Stimulated activated CD8-positive, alpha-beta memory T cell treated with anti-CD3 and anti-CD28 coated beads, Interleukin-7, amount 100 ng/mL, for 4 hours (primary cell): ENCODE data around the gene ST6GALNAC3.
"Not testable (repeated sequence)": the region's sequence is repeated elsewhere in the genome, so short reads cannot be mapped to it uniquely, and the experiment has no call there.

ENCODE experiments used
- DNase-seq, 2 donors: peaks; one replicate each; pipeline ENCODE4 v3.0.0-alpha.2; 2020; ENCODE audit warnings: low read depth in 2 of 2

ST6GALNAC3 gene

DNA sequence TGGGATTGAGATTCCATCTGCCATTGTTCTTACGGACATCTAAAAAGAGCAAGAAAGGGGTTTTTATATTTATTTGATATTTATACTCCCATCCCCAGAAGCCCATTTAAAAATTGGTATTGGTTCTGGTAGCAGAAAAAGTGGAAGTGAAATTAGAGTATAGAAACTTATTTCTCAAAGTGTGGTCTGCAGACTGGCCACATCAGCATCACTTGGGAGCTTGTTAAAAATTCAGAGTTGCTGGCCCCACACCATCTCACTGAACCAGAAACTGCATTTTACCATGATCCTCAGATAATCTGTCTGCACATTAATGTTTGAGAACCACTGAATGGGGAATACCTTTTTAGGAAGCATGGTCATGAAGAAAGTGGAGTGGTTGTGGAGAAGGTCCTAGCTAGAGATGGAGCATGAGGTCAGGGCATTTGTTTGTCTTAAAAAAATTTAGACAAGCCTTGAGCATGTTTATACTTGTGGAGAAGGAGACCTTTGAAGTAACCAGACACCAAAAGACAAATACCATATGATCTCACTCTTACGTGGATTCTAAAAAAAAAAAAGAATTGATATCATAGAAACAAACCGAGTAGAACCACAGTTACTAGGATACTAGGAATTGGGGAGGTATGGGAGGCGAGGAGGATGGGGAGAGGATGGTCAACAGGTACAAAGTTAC is 116.3 kb downstream of the ST6GALNAC3 start:
- DNase-seq = no peak

DNA sequence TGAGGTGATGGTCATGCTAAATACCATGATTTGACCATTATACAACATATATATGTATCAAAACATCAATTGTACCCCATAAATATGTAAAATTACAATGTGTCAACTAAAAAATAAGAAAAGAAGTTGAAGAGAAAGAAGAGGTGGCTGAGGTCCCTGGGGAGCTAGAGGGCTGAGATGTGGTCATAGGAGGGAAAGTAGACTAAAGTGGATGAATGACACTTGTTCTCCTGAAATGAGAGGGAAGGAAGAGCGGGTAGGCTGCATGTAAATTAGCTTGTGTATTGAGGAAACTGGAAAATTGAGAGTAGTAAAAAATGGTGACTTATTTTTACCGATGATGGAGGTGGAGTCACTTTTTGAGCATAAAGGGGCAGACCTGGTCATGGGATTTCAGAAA is 117.0 kb downstream of the ST6GALNAC3 start:
- DNase-seq = no peak

DNA sequence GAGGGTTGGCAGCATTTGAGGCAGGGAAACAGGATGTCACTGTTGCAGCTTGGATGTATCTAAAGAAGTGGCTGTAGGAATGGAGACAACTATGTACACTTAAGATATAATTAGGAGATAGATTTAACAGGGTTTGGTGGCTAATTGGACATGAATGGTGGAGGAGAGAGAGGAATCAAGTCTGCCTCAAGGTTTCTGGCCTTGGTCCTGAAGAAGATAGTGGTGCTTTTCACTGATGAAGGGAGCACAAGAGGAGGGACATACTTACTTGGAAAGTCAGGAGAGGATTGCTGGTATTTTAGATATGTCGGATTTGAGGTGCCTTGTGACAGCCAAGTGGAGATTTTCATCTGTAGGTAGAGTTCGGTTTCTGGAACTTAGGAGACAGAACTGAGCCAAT is 123.9 kb downstream of the ST6GALNAC3 start:
- no peak for DNase-seq

DNA sequence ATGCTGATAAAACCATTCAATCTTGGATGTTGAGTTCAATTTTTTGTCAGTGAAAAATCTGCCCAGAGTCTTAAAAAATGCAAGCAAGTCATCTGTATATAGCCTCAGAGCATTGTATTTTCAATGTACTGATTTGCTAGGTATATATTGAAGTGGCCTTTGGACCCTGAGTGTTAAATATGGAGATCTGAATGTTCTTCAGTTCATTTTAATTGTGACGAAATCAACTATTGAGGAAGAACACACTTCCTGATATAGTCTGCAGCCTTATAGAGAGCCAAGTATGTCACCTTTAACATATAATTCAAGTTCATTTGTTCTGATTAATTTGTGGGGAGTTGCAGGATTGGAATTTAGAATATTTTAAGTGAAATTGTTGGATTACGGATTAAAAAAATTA is 128.1 kb downstream of the ST6GALNAC3 start:
- DNase-seq = no peak

DNA sequence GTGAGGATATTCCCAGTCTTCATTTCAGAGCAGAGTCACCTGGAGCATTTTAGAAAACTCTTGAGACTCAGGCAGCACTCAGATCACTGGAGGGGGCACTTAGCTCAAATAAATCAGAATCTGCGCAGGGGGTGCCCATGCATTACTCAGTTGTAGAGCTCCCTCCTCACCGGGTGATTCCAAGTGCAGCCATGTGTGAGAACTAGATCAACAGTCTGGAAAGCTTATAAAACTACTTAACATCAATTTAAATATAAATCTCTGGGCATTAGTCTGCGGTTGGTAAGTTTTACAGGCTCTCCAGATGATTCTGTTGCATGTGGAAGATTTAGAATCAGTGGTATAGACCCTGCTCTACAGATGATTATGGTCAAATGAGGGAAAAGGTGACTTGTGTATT is 128.6 kb downstream of the ST6GALNAC3 start:
- no peak for DNase-seq

DNA sequence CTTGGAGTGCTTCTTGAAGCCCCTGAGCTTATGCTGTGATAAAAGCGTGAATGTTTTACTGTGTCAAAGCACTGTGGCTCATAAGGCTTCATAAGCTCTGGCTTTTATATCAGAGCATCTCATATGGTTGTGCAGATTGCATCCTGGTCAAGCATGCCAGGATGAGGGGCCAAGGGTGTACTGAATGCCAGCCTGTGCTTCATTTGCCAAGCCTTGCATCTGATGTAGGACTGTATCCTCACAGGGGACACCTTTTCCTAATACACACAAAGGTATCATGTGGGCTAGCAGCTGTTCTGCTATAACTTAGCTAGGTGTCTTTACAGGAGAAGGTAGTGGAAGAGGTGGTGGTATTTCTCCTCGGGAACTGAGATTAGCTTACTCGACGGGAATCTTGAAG is 134.7 kb downstream of the ST6GALNAC3 start:
- no peak for DNase-seq

DNA sequence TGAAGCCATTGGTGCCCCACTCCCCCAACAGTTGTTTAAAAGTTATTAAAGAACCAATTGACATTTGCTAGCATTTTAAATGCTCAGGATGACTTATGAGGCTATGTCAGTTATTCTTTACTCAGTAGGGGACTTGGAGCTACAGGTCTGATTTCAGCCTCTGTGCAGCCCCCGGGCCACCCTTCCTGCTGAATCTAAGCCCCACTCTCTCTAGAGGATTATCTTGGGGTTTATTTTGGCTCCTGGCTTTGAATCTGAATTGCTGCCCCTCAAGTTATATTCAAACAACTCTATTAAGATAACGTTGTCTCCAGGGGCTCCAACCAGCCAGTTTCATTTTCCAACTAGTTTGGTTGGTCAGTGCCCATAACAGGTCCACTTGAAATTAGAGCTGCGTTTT is 135.1 kb downstream of the ST6GALNAC3 start:
- no peak for DNase-seq

DNA sequence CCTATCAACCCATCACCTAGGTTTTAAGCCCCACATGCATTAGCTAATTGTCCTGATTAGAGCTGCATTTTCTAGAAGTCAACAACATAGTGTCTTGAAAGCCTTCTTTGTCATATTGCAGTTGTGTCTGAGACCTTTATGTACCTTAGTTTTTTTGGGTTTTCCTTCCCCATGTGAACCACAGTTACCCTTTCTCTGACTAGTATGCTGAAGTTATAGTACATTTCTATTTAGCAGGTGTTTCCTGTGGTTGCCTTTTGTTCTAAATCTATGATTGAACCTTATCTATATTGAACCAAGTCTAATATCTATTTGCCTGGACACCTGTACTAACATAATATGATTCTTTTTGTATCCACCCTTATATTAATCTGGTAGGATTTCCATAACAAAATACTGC is 135.6 kb downstream of the ST6GALNAC3 start:
- DNase-seq = no peak

DNA sequence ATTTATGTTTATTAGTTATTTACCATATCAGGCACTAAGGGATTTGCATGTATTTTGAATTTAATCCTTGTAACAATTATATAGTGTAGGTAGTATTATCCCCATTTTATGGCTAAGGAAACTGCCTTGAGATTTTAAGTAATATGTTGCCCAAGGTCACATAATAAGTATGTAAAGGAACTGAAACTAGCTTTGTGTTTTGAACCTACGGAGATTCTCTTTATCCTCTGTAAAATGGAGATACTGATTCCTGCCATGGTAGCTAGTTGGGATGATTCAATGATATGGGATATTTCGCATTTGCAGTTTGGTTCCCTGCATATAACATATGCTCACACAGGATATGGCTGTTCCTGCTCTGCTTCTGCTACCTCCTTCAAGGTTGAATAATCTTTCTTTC is 144.3 kb downstream of the ST6GALNAC3 start:
- no peak for DNase-seq

DNA sequence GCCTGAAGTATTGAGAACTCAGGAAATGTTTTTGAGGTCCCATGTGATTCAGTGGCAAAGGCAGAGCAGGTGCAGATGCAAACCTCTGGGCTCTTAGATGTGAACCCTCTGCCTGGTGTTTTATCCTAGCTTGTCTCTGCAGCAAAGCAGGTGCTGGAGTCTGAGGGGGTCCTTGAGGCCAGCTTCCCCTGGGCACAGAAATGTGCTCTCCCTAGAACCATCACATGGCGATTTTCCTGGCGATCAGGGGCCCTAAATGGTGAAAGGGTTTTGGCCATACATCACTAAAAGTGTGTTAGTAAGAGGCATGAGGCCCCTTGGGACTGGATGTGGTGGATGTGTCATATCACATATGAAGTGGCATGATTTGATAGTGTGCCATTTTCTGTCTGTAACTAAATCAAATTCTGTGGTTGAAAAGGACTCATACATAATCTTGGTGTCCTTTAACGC is 144.8 kb downstream of the ST6GALNAC3 start:
- no peak for DNase-seq

DNA sequence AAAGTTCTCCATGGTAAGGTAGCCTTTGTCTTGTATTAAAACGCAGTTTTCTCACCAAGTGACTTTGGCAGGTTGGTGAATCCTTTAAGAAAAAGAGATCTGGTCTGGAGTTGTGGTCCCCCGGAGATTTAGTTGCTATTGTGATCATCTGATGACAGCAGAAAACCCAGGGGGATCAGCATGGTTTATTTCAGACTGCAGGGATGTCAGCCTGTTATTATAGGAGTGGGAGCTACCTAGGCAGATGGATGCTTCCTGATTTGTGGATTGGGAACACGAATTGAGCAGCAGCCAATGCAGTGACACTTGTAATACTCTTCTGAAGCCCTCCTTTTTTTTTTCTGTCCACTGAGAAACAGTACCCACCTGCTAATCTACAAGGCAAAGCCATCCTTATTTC is 150.2 kb downstream of the ST6GALNAC3 start:
- no peak for DNase-seq

DNA sequence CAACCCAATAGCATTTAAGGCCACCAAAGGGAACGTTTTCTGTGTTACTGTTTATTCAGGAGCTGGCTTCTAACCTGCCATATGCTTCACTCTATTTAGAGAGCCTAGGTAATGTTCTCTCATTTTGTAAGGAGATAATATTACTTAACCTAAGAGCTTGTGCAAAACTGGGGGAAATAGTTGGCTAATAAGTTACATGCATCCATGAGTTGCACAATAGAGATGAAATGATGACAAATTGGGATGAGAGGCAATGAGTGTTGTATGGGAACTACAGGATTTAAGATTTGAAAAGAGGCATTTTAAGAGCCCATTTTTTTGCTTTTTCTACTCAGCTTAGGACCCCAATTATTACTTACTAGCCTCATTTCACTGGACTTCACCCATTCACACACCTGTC is 151.0 kb downstream of the ST6GALNAC3 start:
- no peak for DNase-seq

DNA sequence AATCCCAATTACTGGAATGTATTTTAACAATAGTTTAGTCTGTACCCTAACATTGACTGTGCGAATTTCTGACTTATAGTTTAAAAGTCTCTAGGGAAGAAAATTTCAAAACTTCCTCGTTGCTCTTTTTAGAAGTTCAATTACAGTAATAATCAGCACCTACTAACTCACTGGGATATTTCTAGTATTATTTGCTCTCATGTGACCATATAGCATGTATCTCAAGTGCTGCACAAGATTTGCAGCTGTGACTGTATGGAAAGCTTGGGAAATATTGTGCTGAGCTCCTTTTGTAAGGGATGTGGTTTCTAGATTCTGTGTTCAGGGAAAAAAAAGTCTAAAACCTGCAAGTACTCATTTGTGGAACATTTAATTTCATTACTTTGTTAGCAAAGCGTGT is 153.1 kb downstream of the ST6GALNAC3 start:
- no peak for DNase-seq

DNA sequence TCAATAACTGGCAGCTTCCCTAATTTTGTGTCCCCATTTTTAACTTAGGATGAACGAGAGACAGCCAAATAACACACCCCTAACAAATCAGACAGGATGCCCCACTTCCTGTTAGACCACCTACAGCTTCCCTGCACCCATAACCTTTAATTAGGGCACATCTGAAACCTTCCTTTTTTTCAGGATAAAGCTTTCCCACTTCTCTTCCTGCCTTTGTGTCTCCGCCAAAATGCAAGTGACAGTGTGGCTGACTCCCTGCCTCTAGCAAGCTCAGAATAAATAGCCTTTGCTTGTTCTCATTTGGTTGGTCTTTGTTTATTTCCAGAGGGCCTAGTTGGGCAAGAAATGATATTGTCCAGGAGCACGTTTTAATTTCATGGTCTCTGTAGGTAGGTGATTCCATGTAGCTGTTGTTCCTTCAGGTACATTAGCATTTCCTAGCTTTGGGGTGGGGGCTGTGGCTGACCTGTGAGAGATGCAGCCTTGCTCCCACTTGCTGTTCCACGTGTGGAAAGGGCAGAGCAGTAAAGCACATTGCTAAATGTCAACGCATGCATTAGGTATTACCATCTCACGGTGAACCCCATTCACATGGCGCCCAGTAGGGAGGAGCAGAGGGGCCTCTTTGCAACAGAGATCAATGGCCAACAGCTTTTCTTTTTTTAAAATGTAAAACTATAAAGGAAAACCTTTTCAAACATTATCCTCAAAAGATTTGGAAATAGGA is 154.9 kb downstream of the ST6GALNAC3 start:
- no peak for DNase-seq

DNA sequence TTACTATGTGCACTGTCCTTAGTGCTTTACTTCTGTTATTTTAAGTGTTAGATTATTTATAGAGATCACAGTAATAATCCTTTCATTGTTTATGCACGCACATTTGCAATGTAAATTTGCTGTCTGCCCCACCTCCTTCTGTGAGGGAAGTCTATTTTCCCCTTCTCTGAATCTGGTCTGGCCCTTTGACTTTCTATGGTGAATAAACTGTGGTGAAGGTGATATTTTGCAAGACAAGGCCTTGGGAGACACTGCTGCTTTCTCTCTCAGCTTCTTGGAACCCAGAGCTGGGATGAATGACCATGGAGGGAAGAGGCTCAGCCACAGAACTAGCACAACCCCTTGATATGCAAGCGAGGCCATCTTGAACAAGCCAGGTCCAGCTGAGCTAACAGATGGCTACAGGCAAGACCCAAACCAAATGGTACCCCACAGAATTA is 156.3 kb downstream of the ST6GALNAC3 start:
- no peak for DNase-seq

DNA sequence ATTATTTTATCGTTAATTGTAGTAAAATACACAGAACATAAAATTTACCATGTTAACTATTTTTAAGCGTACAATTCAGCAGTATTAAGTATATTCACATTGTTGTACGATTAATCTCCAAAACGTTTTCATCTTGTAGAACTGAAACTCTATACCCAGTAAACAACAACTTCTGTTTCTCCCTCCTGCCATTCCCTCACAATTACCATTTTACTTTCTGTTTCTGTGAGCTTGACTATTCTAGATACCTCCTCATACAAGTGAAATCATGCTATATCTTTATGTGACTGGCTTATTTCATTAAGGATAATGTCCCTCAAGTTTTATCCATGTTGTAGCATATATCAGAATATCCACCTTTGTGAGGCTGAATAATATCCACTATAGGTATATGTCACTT is 156.8 kb downstream of the ST6GALNAC3 start:
- DNase-seq = no peak

DNA sequence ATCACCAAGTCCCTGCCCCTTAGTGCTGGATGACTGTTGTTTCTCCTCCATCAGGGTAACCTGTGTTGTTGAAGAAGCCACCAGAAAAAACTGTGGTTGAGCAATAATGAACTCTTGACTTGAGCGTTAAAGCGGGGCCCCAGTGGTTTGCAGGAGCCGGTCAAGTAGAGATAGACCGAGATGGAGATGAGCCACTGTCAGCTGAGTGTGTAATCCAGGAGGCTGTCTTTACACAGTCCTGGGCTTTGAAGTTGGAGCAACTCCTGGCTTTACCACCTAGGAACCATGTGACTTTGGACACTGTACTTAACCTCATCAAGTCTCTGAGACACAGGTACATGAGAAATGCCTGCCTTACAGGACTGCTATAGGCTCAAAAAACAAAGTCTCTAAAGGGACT is 158.1 kb downstream of the ST6GALNAC3 start:
- no peak for DNase-seq

DNA sequence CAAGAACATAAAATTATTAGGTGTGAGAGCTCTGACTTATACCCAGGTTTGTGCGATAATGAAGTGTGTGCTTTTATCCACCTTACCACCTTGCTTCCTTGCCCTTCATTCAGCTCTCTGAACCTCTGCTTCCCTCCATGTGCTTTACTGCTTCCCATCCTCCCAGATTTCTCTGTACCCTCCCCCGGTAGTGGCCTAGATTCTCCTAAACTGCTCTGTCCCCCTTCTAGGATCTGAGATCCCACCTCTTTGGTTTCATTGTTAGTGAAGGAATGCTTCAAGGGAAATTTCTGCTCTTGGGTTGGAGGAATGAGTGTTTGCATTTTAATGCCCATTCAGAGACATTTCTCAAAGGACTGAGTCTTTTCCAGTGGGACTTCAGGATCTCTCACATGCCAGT is 159.5 kb downstream of the ST6GALNAC3 start:
- no peak for DNase-seq

DNA sequence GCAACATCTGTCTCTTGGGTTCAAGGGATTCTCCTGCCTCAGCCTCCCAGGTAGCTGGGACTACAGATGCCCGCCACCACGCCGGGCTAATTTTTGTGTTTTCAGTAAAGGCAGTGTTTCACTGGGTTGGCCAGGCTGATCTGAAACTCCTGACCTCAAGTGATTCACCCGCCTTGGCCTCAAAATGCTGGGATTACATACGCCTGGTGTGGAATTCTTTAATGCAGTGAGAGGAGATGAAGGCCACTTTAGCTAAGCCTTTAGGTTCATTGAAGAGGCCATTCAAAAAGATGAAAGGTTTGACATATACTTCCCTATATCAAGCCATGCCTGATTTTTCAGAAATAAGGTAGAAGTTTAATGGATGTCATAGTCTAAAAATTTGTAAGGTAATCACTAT is 162.7 kb downstream of the ST6GALNAC3 start:
- DNase-seq = no peak

DNA sequence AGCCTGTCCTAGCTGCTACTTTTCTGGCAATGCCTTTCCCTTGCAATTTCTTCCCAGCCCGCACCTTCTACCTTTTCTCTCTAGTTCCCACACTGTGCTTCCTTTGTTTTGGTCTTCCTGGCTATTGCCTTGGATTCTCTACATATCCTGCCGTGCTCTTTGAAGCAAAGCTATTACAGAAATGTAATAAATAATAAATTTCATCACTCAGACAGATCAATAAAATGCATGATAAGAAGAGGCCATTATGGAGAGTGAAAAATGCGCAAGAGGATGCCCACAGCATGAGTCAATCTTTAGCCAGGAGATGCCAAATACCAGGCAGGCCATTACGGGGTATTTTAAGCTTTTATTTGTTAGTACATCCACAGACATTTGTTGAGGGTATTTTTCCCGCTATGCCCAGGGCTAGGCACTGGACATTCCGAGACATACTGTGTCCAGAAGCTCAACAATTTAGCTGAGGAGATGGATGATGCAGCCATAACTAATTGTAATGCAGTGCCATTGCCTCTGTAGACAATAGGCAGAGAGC is 163.6 kb downstream of the ST6GALNAC3 start:
- DNase-seq = no peak

DNA sequence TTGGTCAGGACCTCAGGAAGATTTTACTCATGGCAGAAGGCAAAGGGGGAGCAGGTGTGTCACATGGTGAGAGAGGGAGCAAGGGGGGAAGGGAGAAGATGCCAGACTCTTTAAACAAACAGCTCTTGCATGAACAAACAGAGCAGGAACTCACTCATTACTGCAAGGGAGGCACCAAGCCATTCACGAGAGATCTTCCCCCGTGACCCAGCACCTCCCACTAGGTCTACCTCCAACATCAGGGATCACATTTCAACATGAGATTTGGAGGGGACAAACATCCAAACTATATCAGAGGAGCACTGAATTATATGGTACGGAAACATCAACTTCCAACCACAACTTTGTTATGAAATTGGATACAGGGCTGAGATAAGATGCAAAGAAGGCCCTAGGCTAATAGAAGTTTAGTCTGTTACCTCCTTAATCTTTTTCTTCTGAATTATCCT is 164.9 kb downstream of the ST6GALNAC3 start:
- DNase-seq = no peak

DNA sequence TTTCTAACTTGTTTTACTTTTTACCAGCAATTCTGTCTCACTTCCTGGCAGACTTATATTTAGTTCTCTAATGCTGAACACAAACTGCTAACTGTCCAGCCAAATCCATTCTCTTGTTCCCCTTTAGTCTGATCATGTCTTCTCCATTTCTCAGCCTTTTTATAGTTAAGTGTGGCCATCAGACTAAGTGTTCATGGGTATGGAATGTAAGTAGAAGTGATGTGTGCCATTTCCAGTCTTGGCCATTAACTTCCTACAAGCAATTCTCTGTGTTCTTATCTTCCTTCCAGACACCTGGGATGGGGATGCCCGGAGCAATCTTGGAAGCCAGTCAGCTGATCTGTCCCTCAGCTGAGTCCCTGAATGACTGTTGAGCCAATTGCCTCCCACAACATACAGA is 165.8 kb downstream of the ST6GALNAC3 start:
- DNase-seq = no peak

DNA sequence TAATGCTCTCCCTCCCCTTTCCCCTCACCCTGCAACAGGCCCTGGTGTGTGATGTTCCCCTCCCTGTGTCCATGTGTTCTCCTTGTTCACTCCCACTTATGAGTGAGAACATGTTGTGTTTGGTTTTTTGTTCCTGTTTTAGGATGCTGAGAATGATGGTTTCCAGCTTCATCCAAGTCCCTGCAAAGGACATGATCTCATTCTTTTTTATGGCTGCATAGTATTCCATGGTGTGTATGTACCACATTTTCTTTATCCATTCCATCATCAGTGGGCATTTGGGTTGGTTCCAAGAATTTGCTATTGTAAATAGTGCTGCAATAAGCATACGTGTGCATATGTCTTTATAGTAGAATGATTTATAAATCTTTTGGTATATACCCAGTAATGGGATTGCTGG is 168.0 kb downstream of the ST6GALNAC3 start:
- DNase-seq = not testable (repeated sequence)
